CD4-positive, CD25-positive, alpha-beta regulatory T cell (primary cell): ENCODE measurements around the gene TMEM151A. TPM values are rescaled to one million over a fixed set of nuclear protein-coding genes. Genes with fewer than 3 reads are reported as not detected.

ENCODE experiments used
- ATAC-seq, 2 donors: fragments of 150-1000 bp; cut with Tn5 transposase; one replicate each; pipeline ENCODE4 v1.10.0; 2021; ENCODE audit warnings: low read depth in 2 of 2, moderate number of reproducible peaks in 2 of 2, moderate library complexity in 1 of 2
- DNase-seq, 3 donors: peaks; one replicate each; pipeline versions ENCODE4 v3.0.0 to v3.0.0-alpha.2; 2012 to 2022; ENCODE audit warnings: mixed read lengths in 1 of 3
- H3K27ac ChIP-seq: one replicate; pipeline ENCODE4 v1.7.0; 2013; ENCODE audit warnings: mild to moderate bottlenecking, low read length; ENCODE audit not compliant: insufficient read depth, poor library complexity, severe bottlenecking
- H3K27me3 ChIP-seq: one replicate; pipeline ENCODE4 v1.7.0; 2013; ENCODE audit warnings: low read length; ENCODE audit not compliant: control insufficient read depth, insufficient read depth
- H3K36me3 ChIP-seq: one replicate; pipeline ENCODE4 v1.7.0; 2013; ENCODE audit warnings: mild to moderate bottlenecking, low read length, moderate library complexity; ENCODE audit not compliant: control insufficient read depth, insufficient read depth
- H3K4me1 ChIP-seq: 2 replicates; pipeline ENCODE4 v1.7.0; 2013; ENCODE audit warnings: mild to moderate bottlenecking, low read length; ENCODE audit not compliant: insufficient read depth, control insufficient read depth, poor library complexity, severe bottlenecking
- H3K4me3 ChIP-seq: one replicate; pipeline ENCODE4 v1.7.0; 2013; ENCODE audit warnings: low read depth, mild to moderate bottlenecking, low read length, moderate library complexity
- H3K9me3 ChIP-seq, 2 experiments: 1 replicate in 1 of 2; 2 replicates in 1 of 2; pipeline ENCODE4 v1.7.0; 2013; ENCODE audit warnings: low read length in 2 of 2, mild to moderate bottlenecking in 1 of 2, moderate library complexity in 1 of 2; ENCODE audit not compliant: control insufficient read depth in 2 of 2
- H3K27ac Mint-ChIP-seq, 3 donors: one replicate each; pipeline ENCODE4 v1.8.0; 2020 to 2022; ENCODE audit warnings: mild to moderate bottlenecking in 3 of 3, mixed read lengths in 3 of 3, moderate library complexity in 2 of 3
- H3K27me3 Mint-ChIP-seq: one replicate; pipeline ENCODE4 v1.8.0; 2022; ENCODE audit warnings: mild to moderate bottlenecking, mixed read lengths
- H3K36me3 Mint-ChIP-seq: one replicate; pipeline ENCODE4 v1.8.0; 2020; ENCODE audit warnings: mixed read lengths
- H3K4me1 Mint-ChIP-seq, 4 donors: one replicate each; pipeline ENCODE4 v1.8.0; 2020 to 2022; ENCODE audit warnings: mixed read lengths in 4 of 4, mild to moderate bottlenecking in 1 of 4
- H3K4me3 Mint-ChIP-seq, 4 donors: one replicate each; pipeline ENCODE4 v1.8.0; 2020 to 2022; ENCODE audit warnings: mild to moderate bottlenecking in 4 of 4, mixed read lengths in 4 of 4, moderate library complexity in 3 of 4
- H3K9me3 Mint-ChIP-seq, 7 donors: one replicate each; pipeline ENCODE4 v1.8.0; 2020 to 2022; ENCODE audit warnings: mixed read lengths in 7 of 7, mild to moderate bottlenecking in 3 of 7, moderate library complexity in 2 of 7
- polyA plus RNA-seq, 4 donors: library from polyadenylated mRNA; unstranded; fragments of 300-500 nt; fragmentation: Illumina TruSeq; gene quantifications; one replicate each; pipeline ENCODE4 v1.2.3, GENCODE V29; 2021
- total RNA-seq: library from RNA; stranded (reverse); gene quantifications from one replicate; pipeline ENCODE4 v1.2.3, GENCODE V29; 2022

TMEM151A gene
- total and polyA plus RNA-seq, 5 donors from 2014 or later, result not detected

DNA sequence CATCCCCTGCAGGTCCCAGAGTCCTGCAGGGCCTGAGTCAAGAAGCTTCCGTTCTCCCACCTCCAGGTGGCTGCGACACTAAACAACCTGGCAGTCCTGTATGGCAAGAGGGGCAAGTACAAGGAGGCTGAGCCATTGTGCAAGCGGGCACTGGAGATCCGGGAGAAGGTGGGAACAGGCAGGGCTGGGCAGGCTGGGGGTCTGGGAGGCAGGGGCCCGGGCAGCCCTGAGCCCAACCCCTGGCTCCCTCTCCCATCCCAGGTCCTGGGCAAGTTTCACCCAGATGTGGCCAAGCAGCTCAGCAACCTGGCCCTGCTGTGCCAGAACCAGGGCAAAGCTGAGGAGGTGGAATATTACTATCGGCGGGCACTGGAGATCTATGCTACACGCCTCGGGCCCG is 27.9 kb upstream of the TMEM151A start:
- no peak overlapping the region for H3K27ac ChIP-seq
- Mint-ChIP-seq H3K36me3 (peaks cover 10% of the 10 kb centered on the region), H3K4me3 (peak overlapping the region in 1 of 4 donors; percentile 63), H3K4me1 (peaks cover 0 to 22% (median 17%) of the 10 kb centered on the region in 4 donors), H3K9me3 (no peaks in the 10 kb centered on the region), H3K27me3 (peaks cover 12% of the 10 kb centered on the region), H3K27ac (no peak overlapping the region)
- no peaks in the 10 kb centered on the region for H3K27me3 ChIP-seq
- no peak overlapping the region for H3K4me3 ChIP-seq
- DNase-seq, result no peak
- H3K4me1 ChIP-seq, result peaks cover 17% of the 10 kb centered on the region
- peaks cover 27% of the 10 kb centered on the region for H3K36me3 ChIP-seq
- H3K9me3 ChIP-seq, result no peaks in the 10 kb centered on the region
- ATAC-seq, result no peak

DNA sequence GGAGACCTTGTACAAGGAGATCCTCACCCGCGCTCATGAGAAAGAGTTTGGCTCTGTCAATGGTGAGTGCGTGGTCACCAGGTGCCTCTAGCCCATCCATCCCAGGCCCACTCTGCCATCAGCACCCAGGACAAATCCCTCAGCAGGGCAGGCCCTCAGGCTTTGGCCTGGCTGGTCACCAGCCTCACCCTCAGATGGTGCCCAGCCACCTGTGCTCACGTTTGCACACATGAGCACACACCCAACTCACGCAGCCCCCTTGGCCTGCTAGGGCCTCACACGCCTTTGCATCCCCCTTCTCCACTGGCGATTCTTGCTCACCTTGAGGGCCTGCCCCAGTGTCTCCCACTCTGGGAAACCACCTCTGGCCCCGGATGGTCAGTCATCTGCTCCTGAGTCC is 27.3 kb upstream of the TMEM151A start:
- Mint-ChIP-seq H3K4me3 (peak overlapping the region in 1 of 4 donors; percentile 16), H3K4me1 (peaks cover 0 to 20% (median 15%) of the 10 kb centered on the region in 4 donors), H3K27me3 (peaks cover 13% of the 10 kb centered on the region), H3K9me3 (no peaks in the 10 kb centered on the region), H3K36me3 (peaks cover 4% of the 10 kb centered on the region), H3K27ac (peak overlapping the region in 2 of 3 donors; percentile 26 to 54)
- Histone ChIP-seq H3K27ac (no peak overlapping the region), H3K36me3 (peaks cover 27% of the 10 kb centered on the region), H3K9me3 (no peaks in the 10 kb centered on the region), H3K27me3 (no peaks in the 10 kb centered on the region), H3K4me1 (peaks cover 20% of the 10 kb centered on the region), H3K4me3 (no peak overlapping the region)
- DNase-seq (no peak), ATAC-seq (no peak)

- Mint-ChIP-seq H3K27ac (peak overlapping the region in 1 of 3 donors; percentile 54), H3K36me3 (no peaks in the 10 kb centered on the region), H3K9me3 (no peaks in the 10 kb centered on the region), H3K4me3 (no peak overlapping the region), H3K4me1 (peaks cover 0 to 25% (median 16%) of the 10 kb centered on the region in 4 donors), H3K27me3 (peaks cover 14% of the 10 kb centered on the region)
- Histone ChIP-seq H3K4me3 (no peak overlapping the region), H3K4me1 (peaks cover 26% of the 10 kb centered on the region), H3K27me3 (no peaks in the 10 kb centered on the region), H3K9me3 (no peaks in the 10 kb centered on the region), H3K36me3 (peaks cover 25% of the 10 kb centered on the region), H3K27ac (no peak overlapping the region)
- ATAC-seq (no peak), DNase-seq (peak in 1 of 3 donors; percentile 30)
These were observed 26.8 kb upstream of the TMEM151A start for GRCh38 chr11:66264914-66265313.

- DNase-seq, result no peak
- H3K4me3 ChIP-seq, result no peak overlapping the region
- no peak overlapping the region for H3K4me3 Mint-ChIP-seq
These were observed 25.9 kb upstream of the TMEM151A start for GRCh38 chr11:66265531-66266377.

GRCh38 chr11:66266378-66267038 is 25.2 kb upstream of the TMEM151A start:
- peak overlapping the region; percentile 74 to 99 (median 94) for H3K4me3 Mint-ChIP-seq
- no peaks in the 10 kb centered on the region for H3K27me3 ChIP-seq
- no peaks in the 10 kb centered on the region for H3K9me3 ChIP-seq
- no peak overlapping the region for H3K4me3 ChIP-seq
- no peak overlapping the region for H3K27ac ChIP-seq
- H3K9me3 Mint-ChIP-seq, result no peaks in the 10 kb centered on the region
- peaks cover 14% of the 10 kb centered on the region for H3K27me3 Mint-ChIP-seq
- H3K36me3 ChIP-seq, result peaks cover 21% of the 10 kb centered on the region
- peaks cover 0 to 37% (median 21%) of the 10 kb centered on the region in 4 donors for H3K4me1 Mint-ChIP-seq
- DNase-seq (no peak), ATAC-seq (no peak)
- H3K27ac Mint-ChIP-seq, result no peak overlapping the region
- no peaks in the 10 kb centered on the region for H3K36me3 Mint-ChIP-seq
- peaks cover 34% of the 10 kb centered on the region for H3K4me1 ChIP-seq

More at GRCh38 chr11:66265531-66266377, 25.9 kb upstream of the TMEM151A start:
- Histone ChIP-seq H3K4me1 (peaks cover 31% of the 10 kb centered on the region), H3K27me3 (no peaks in the 10 kb centered on the region), H3K36me3 (peaks cover 19% of the 10 kb centered on the region), H3K27ac (no peak overlapping the region), H3K9me3 (no peaks in the 10 kb centered on the region)
- no peak overlapping the region for H3K27ac Mint-ChIP-seq
- no peak for ATAC-seq
- peaks cover 14% of the 10 kb centered on the region for H3K27me3 Mint-ChIP-seq
- peaks cover 0 to 33% (median 19%) of the 10 kb centered on the region in 4 donors for H3K4me1 Mint-ChIP-seq
- no peaks in the 10 kb centered on the region for H3K9me3 Mint-ChIP-seq
- H3K36me3 Mint-ChIP-seq, result no peaks in the 10 kb centered on the region

GRCh38 chr11:66267039-66267378 is 24.7 kb upstream of the TMEM151A start:
- peaks cover 4% of the 10 kb centered on the region for H3K36me3 Mint-ChIP-seq
- peak overlapping the region; percentile 26 for H3K4me3 ChIP-seq
- peak overlapping the region; percentile 91 for H3K27ac ChIP-seq
- no peaks in the 10 kb centered on the region for H3K9me3 ChIP-seq
- no peaks in the 10 kb centered on the region for H3K27me3 ChIP-seq
- DNase-seq (no peak), ATAC-seq (no peak)
- no peaks in the 10 kb centered on the region for H3K9me3 Mint-ChIP-seq
- H3K27ac Mint-ChIP-seq, result peak overlapping the region; percentile 9 to 98 (median 91)
- peaks cover 0 to 40% (median 24%) of the 10 kb centered on the region in 4 donors for H3K4me1 Mint-ChIP-seq
- H3K36me3 ChIP-seq, result peaks cover 21% of the 10 kb centered on the region
- H3K4me3 Mint-ChIP-seq, result peak overlapping the region; percentile 74 to 99 (median 94)
- peaks cover 14% of the 10 kb centered on the region for H3K27me3 Mint-ChIP-seq
- peaks cover 34% of the 10 kb centered on the region for H3K4me1 ChIP-seq

DNA sequence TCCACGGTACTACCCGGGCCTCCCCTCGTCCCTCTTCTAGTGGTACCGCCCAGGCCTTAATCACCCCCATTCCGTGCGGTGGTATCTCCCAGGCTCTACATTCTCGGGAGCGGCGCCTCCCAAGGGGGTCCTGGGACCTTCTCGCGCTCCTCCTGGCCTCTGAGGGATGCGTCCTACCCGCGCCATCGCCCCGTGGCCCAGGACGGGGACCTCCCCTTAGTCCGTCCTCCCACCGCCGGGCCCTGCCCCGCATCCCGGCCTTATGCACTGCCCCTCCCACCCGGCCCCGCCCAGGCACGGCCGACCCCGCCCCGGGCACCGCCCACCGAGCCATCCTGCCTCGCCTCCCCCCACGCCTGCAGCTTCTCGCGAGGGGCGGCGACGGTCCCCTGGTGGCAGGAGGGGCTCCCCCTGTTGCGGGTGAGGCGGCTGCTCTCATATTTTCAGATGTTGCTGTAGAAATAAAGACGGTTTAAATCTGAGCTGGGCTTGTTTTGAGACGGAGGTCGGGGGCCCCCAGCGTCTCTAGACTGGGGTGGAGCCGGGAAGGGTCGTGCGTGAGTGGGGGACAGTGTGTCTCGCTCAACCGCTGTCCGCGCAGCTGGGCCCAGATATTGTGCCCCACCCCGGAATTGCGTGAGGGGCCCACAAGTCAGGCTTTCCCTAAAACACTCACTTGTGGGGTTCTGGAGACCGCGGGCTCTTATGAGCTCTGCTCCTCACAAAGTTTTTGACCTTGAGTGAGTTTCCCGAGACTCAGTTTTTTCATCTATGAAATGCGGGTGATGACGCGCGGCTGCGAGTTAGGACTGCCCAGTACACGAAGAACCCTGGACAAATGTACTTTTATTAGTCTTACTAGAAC is 24.1 kb upstream of the TMEM151A start:
- H3K4me3 ChIP-seq, result peak overlapping the region; percentile 89
- peaks cover 7% of the 10 kb centered on the region for H3K36me3 Mint-ChIP-seq

More for the DNA sequence above, 24.1 kb upstream of the TMEM151A start:
- Histone ChIP-seq H3K27ac (peak overlapping the region; percentile 91), H3K4me1 (peaks cover 34% of the 10 kb centered on the region), H3K36me3 (peaks cover 25% of the 10 kb centered on the region), H3K27me3 (no peaks in the 10 kb centered on the region), H3K9me3 (no peaks in the 10 kb centered on the region)
- peak; percentile 81 to 88 (median 82) for DNase-seq
- Mint-ChIP-seq H3K27ac (peak overlapping the region; percentile 98 to 99 (median 98)), H3K9me3 (no peaks in the 10 kb centered on the region), H3K4me3 (peak overlapping the region; percentile 94 to 99 (median 96)), H3K4me1 (peaks cover 0 to 43% (median 24%) of the 10 kb centered on the region in 4 donors), H3K27me3 (peaks cover 14% of the 10 kb centered on the region)
- peak; percentile 54 for ATAC-seq
